PFSK-1 (cell line): ENCODE measurements around the gene RSPO3.

Experiments
- FOXP2 ChIP-seq: optimal IDR thresholded peaks from 2 replicates; pipeline ENCODE3; 2011; ENCODE audit warnings: borderline replicate concordance, control low read depth, inconsistent platforms; ENCODE audit not compliant: insufficient read depth; ENCODE audit errors: extremely low read length, extremely low read depth
- POLR2AphosphoS5 ChIP-seq: IDR thresholded peaks from 2 replicates; pipeline ENCODE4 v1.6.1; 2012; ENCODE audit warnings: low read depth, mild to moderate bottlenecking, control low read depth, low read length, moderate library complexity
- REST ChIP-seq, 2 experiments: IDR thresholded peaks; 2 replicates each; pipeline versions ENCODE4 v1.6.1 to v1.8.0; 2011 to 2012; ENCODE audit warnings: low read depth in 2 of 2, low read length in 2 of 2, control low read depth in 1 of 2, inconsistent platforms in 1 of 2, mild to moderate bottlenecking in 1 of 2, moderate library complexity in 1 of 2; ENCODE audit not compliant: insufficient read depth in 1 of 2
- SIN3A ChIP-seq: IDR thresholded peaks from 2 replicates; pipeline ENCODE4 v1.6.1; 2012; ENCODE audit warnings: mild to moderate bottlenecking, low read length, moderate library complexity, borderline replicate concordance; ENCODE audit not compliant: insufficient read depth
- TAF1 ChIP-seq: IDR thresholded peaks from 2 replicates; pipeline ENCODE4 v1.6.1; 2012; ENCODE audit warnings: low read length, control low read depth, borderline replicate concordance; ENCODE audit not compliant: insufficient read depth

RSPO3 gene

GRCh38 chr6:127085181-127085580, 33.3 kb upstream of the RSPO3 start:
- TF ChIP-seq POLR2AphosphoS5 (no peak), REST (IDR thresholded peaks at IDR 0.05; ENCODE audit: insufficient read depth in 1 of 2, low read depth in 2 of 2, low read length in 2 of 2) (no peak), FOXP2 (no peak), TAF1 (no peak), SIN3A (no peak)

GRCh38 chr6:127090051-127090450, 28.4 kb upstream of the RSPO3 start:
- TF ChIP-seq TAF1 (no peak), SIN3A (no peak), FOXP2 (no peak), REST (IDR thresholded peaks at IDR 0.05; ENCODE audit: insufficient read depth in 1 of 2, low read depth in 2 of 2, low read length in 2 of 2) (no peak), POLR2AphosphoS5 (no peak)

- TF ChIP-seq REST (IDR thresholded peaks at IDR 0.05; ENCODE audit: insufficient read depth in 1 of 2, low read depth in 2 of 2, low read length in 2 of 2) (no peak), SIN3A (no peak), POLR2AphosphoS5 (no peak), FOXP2 (no peak)
These were observed 26.0 kb upstream of the RSPO3 start for GRCh38 chr6:127092466-127092865.

GRCh38 chr6:127094791-127095190, 23.7 kb upstream of the RSPO3 start:
- TF ChIP-seq POLR2AphosphoS5 = no peak
- no peak for TF ChIP-seq REST (IDR thresholded peaks at IDR 0.05; ENCODE audit: insufficient read depth in 1 of 2, low read depth in 2 of 2, low read length in 2 of 2)
- TF ChIP-seq FOXP2 = no peak
- TF ChIP-seq SIN3A = no peak
- TF ChIP-seq TAF1 = no peak

GRCh38 chr6:127096167-127096566, 22.3 kb upstream of the RSPO3 start:
- TF ChIP-seq POLR2AphosphoS5 (no peak), REST (IDR thresholded peaks at IDR 0.05; ENCODE audit: insufficient read depth in 1 of 2, low read depth in 2 of 2, low read length in 2 of 2) (no peak), TAF1 (no peak), FOXP2 (no peak), SIN3A (no peak)
